Nephron (organoid): Measurements from ENCODE around the gene ZNF503.
A peak's percentile ranks its signal among the peaks of the same experiment; 100 is the strongest.
"Not testable (repeated sequence)": the region's sequence is repeated elsewhere in the genome, so short reads cannot be mapped to it uniquely, and the experiment has no call there.

ENCODE experiments used
- H3K27ac Mint-ChIP-seq, 3 experiments: 2 replicates each; pipeline ENCODE4 v1.8.0; 2020; ENCODE audit warnings: mixed read lengths in 3 of 3, mild to moderate bottlenecking in 2 of 3, moderate library complexity in 1 of 3
- H3K27me3 Mint-ChIP-seq: 2 replicates; pipeline ENCODE4 v1.8.0; 2021; ENCODE audit warnings: low read depth, mild to moderate bottlenecking, moderate library complexity, mixed read lengths
- H3K36me3 Mint-ChIP-seq: 2 replicates; pipeline ENCODE4 v1.8.0; 2020; ENCODE audit warnings: low read depth, mixed read lengths
- H3K4me1 Mint-ChIP-seq: 2 replicates; pipeline ENCODE4 v1.8.0; 2020; ENCODE audit warnings: mixed read lengths
- H3K4me3 Mint-ChIP-seq, 3 experiments: 2 replicates each; pipeline ENCODE4 v1.8.0; 2020; ENCODE audit warnings: mild to moderate bottlenecking in 3 of 3, mixed read lengths in 3 of 3, moderate library complexity in 2 of 3
- H3K9me3 Mint-ChIP-seq: 2 replicates; pipeline ENCODE4 v1.8.0; 2020; ENCODE audit warnings: mixed read lengths
- CTCF ChIP-seq, 3 experiments: fragments of 200-600 bp; sonication (generic); IDR thresholded peaks; one replicate each; pipeline ENCODE4 v1.5.0; 2021; ENCODE audit warnings: antibody characterized with exemption in 3 of 3; ENCODE audit not compliant: unreplicated experiment in 3 of 3

ZNF503 gene

GRCh38 chr10:75371010-75371409 is 30.6 kb downstream of the ZNF503 start:
- H3K9me3 Mint-ChIP-seq: peaks cover 2% of the 10 kb centered on the region
- no peak overlapping the region for H3K27ac Mint-ChIP-seq
- H3K4me1 Mint-ChIP-seq: peaks cover 11% of the 10 kb centered on the region
- H3K4me3 Mint-ChIP-seq: no peak overlapping the region
- no peak for TF ChIP-seq CTCF (IDR thresholded peaks at IDR 0.05; ENCODE audit: unreplicated experiment in 3 of 3)
- H3K27me3 Mint-ChIP-seq: peaks cover 50% of the 10 kb centered on the region
- peaks cover 5% of the 10 kb centered on the region for H3K36me3 Mint-ChIP-seq

DNA sequence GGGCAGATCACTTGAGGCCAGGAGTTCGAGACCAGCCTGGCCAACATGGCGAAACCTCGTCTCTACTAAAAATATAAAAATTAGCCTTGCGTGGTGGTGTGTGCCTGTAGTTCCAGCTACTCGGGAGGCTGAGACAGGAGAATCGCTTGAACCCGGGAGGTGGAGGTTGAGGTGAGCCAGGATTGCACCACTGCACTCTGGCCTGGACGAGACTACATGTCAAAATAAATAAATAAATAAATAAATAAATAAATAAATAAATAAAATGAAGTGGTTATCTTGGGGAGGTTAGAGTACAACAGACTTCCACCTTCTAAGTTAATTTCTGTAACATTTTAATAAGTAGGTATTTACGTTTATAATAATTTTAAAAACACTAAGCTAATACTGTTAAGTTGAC is 31.7 kb downstream of the ZNF503 start:
- H3K9me3 Mint-ChIP-seq, H3K36me3 Mint-ChIP-seq, H3K4me3 Mint-ChIP-seq, H3K27ac Mint-ChIP-seq: not testable (repeated sequence)
- Mint-ChIP-seq H3K4me1 (peaks cover 11% of the 10 kb centered on the region), H3K27me3 (peaks cover 43% of the 10 kb centered on the region)

- peaks cover 5% of the 10 kb centered on the region for H3K36me3 Mint-ChIP-seq
- peaks cover 2% of the 10 kb centered on the region for H3K9me3 Mint-ChIP-seq
- H3K4me3 Mint-ChIP-seq: no peak overlapping the region
- TF ChIP-seq CTCF (IDR thresholded peaks at IDR 0.05; ENCODE audit: unreplicated experiment in 3 of 3): no peak
- peaks cover 11% of the 10 kb centered on the region for H3K4me1 Mint-ChIP-seq
- H3K27ac Mint-ChIP-seq: peak overlapping the region in 1 of 3 experiments; percentile 82
- peaks cover 36% of the 10 kb centered on the region for H3K27me3 Mint-ChIP-seq
These were observed 33.7 kb downstream of the ZNF503 start for GRCh38 chr10:75367901-75368300.

- H3K4me3 Mint-ChIP-seq: peak overlapping the region; percentile 11 to 30 (median 30)
- peaks cover 2% of the 10 kb centered on the region for H3K9me3 Mint-ChIP-seq
- peaks cover 5% of the 10 kb centered on the region for H3K36me3 Mint-ChIP-seq
- no peak for TF ChIP-seq CTCF (IDR thresholded peaks at IDR 0.05; ENCODE audit: unreplicated experiment in 3 of 3)
- H3K4me1 Mint-ChIP-seq: peaks cover 11% of the 10 kb centered on the region
- peaks cover 30% of the 10 kb centered on the region for H3K27me3 Mint-ChIP-seq
- H3K27ac Mint-ChIP-seq: peak overlapping the region; percentile 68 to 82 (median 80)
These were observed 34.5 kb downstream of the ZNF503 start for GRCh38 chr10:75367021-75367487.

GRCh38 chr10:75363431-75363830 is 38.1 kb downstream of the ZNF503 start:
- H3K36me3 Mint-ChIP-seq: no peaks in the 10 kb centered on the region
- TF ChIP-seq CTCF (IDR thresholded peaks at IDR 0.05; ENCODE audit: unreplicated experiment in 3 of 3): no peak
- no peak overlapping the region for H3K27ac Mint-ChIP-seq
- no peaks in the 10 kb centered on the region for H3K9me3 Mint-ChIP-seq
- H3K4me1 Mint-ChIP-seq: peaks cover 18% of the 10 kb centered on the region
- H3K4me3 Mint-ChIP-seq: no peak overlapping the region
- H3K27me3 Mint-ChIP-seq: peaks cover 23% of the 10 kb centered on the region

- H3K9me3 Mint-ChIP-seq, H3K4me3 Mint-ChIP-seq, H3K27ac Mint-ChIP-seq, H3K36me3 Mint-ChIP-seq: not testable (repeated sequence)
- Mint-ChIP-seq H3K27me3 (peaks cover 35% of the 10 kb centered on the region), H3K4me1 (peaks cover 11% of the 10 kb centered on the region)
These were observed 41.7 kb downstream of the ZNF503 start for GRCh38 chr10:75359876-75360275.

DNA sequence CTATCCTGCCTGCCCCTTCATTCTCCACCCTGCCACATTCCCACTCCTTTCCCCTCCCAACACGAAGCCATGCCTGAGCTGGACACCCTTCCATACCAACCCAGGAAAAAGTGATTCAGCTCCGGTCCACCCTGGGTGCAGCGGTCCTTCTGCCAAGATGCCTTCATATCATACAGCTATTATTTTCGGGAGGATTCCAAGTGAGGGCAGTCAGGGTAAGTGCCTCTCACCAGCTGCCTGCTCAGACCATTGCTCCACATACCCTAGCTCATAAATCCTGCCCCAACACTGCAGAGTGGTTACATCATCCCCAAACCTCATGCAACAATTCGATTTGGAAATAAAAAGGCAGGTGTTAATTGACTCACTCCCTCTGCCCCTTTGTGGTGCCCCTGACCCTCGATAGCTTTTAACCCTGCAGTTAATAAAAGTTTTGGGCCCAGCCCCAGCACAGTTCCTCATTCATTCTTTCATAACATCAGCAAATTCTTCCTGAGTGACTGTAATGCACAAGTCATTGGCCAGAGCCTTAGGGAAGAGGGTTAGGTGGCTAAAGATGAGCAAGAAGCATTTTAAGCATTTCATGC is 42.6 kb downstream of the ZNF503 start:
- Mint-ChIP-seq H3K27me3 (peaks cover 26% of the 10 kb centered on the region), H3K27ac (peak overlapping the region in 1 of 3 experiments; percentile 4), H3K4me1 (peaks cover 11% of the 10 kb centered on the region), H3K4me3 (no peak overlapping the region), H3K9me3 (no peaks in the 10 kb centered on the region), H3K36me3 (no peaks in the 10 kb centered on the region)
- no peak for TF ChIP-seq CTCF (IDR thresholded peaks at IDR 0.05; ENCODE audit: unreplicated experiment in 3 of 3)
